ENCODE measurements around the gene ING4. TPM values are rescaled to one million over a fixed set of nuclear protein-coding genes. Genes with fewer than 3 reads are reported as not detected.

Gene ING4
- total and polyA plus RNA-seq, 2 donors = 70.0 to 74.0 TPM

DNA sequence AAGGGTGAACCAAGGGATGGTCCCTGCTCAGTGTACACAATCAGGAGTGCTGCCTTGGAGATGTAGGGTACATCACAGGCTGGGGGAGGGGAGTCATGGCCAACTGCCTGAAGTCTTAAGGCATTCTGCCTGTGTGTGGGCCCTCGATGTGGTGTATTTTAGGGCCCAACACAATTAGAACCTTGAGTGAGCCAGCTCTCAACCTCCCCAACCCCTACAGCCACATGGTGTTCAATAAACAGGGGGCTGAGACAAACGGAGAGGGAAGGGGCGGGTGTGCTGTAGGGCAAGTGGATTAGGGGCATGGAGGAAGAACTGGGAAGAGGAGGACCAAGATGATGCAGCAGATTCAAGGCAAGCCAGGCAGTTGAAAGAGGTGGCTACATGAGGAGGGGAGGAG lies 47.1 kb downstream of the ING4 start:
- Histone ChIP-seq H3K4me3 (ENCODE audit: low read length in 2 of 2) (no peak overlapping the region), H3K27ac (ENCODE audit: low read depth in 1 of 2, low read length in 1 of 2) (peak overlapping the region in 1 of 2 donors; percentile 65), H3K4me1 (ENCODE audit: control insufficient read depth in 2 of 2, insufficient read depth in 2 of 2, low read length in 2 of 2) (peaks cover 26 to 48% of the 10 kb centered on the region in 2 donors), H3K36me3 (ENCODE audit: control insufficient read depth in 2 of 2, insufficient read depth in 2 of 2, low read length in 1 of 2) (peaks cover 3% of the 10 kb centered on the region in 2 donors), H3K9me3 (ENCODE audit: control insufficient read depth in 2 of 2, insufficient read depth in 1 of 2, low read length in 1 of 2) (peaks cover 1 to 3% of the 10 kb centered on the region in 2 donors), H3K27me3 (ENCODE audit: control insufficient read depth in 2 of 2, insufficient read depth in 1 of 2, low read length in 1 of 2) (no peaks in the 10 kb centered on the region)
- WGBS = 69% methylated on average over 3 of the region's 3 CpGs
- no peak for DNase-seq (ENCODE audit: low read depth in 6 of 9, low spot score in 9 of 9)

DNA sequence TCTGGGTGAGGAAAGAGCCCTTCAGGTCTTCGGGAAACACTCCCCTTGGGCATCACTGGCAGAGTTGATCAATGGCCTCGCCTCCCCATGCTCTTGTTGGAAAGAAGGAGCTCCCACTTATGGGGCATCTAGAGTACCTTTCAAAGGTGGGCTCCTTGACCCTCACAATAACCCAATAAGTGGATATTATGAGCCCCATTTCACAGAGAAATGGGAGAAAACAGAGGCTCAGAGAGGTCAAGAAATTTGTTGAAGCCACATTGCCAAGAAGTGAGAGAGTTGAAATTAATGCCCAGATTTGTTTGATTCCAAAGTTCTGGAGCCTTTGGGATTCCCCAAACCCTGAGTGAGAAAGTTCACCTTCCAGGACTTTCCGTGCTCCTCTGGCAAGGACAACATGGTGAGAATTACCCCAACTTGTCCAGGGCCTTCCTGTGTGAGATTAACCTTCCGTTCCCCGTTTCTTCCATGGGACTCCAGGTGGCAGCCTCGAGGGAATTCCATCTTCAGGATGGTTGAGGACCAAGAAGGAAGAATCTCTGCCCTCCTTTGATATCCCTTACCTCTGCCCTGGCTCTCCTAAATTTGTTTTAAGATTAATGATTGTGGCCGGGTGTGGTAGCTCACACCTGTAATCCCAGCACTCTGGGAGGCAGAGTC lies 48.3 kb downstream of the ING4 start:
- Histone ChIP-seq H3K36me3 (ENCODE audit: control insufficient read depth in 2 of 2, insufficient read depth in 2 of 2, low read length in 1 of 2) (no peaks in the 10 kb centered on the region), H3K27me3 (ENCODE audit: control insufficient read depth in 2 of 2, insufficient read depth in 1 of 2, low read length in 1 of 2) (no peaks in the 10 kb centered on the region), H3K4me3 (ENCODE audit: low read length in 2 of 2) (no peak overlapping the region), H3K9me3 (ENCODE audit: control insufficient read depth in 2 of 2, insufficient read depth in 1 of 2, low read length in 1 of 2) (peaks cover 1 to 3% of the 10 kb centered on the region in 2 donors), H3K27ac (ENCODE audit: low read depth in 1 of 2, low read length in 1 of 2) (peak overlapping the region; percentile 89 to 91), H3K4me1 (ENCODE audit: control insufficient read depth in 2 of 2, insufficient read depth in 2 of 2, low read length in 2 of 2) (peaks cover 29 to 52% of the 10 kb centered on the region in 2 donors)
- no peak for DNase-seq (ENCODE audit: low read depth in 6 of 9, low spot score in 9 of 9)
- WGBS = 88% methylated on average over 7 of the region's 7 CpGs

DNA sequence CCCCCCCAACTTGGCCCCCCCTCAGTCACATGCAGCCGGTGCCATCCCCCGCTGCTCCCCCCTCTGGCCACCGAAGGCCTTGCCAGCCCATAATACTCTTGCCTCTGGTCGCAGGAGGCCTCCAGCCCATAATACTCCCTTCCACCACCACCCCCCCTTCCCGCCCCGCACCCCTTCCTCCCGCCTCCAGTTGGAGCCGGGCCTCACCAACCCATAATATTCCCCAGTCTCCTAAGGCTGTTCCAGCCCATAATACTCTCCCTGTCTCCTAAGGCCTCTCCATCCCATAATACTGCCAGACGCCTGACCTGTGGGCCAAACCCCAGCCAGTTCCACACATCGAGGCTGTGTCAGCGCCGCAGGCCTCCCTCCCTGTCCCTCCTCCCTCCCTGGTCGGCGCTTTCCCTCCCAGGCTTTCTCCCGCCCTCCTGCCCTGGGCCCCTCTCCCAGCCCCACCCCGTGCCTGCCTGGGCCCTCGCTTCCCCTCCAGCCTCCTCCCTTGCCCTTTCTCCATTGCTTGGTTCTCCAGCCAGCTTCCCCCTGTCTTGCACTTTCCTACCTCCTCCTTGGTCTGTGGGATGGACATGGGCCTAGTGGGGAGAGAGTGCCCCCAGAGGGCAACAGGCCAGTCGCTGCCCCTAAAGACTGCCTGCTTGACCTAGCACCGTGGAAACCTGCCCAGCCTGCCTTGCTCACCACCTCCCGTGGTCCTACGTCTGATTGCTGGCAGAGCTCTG lies 49.0 kb downstream of the ING4 start:
- Histone ChIP-seq H3K27me3 (ENCODE audit: control insufficient read depth in 2 of 2, insufficient read depth in 1 of 2, low read length in 1 of 2) (no peaks in the 10 kb centered on the region), H3K4me3 (ENCODE audit: low read length in 2 of 2) (no peak overlapping the region), H3K4me1 (ENCODE audit: control insufficient read depth in 2 of 2, insufficient read depth in 2 of 2, low read length in 2 of 2) (peaks cover 29 to 53% of the 10 kb centered on the region in 2 donors), H3K36me3 (ENCODE audit: control insufficient read depth in 2 of 2, insufficient read depth in 2 of 2, low read length in 1 of 2) (no peaks in the 10 kb centered on the region), H3K27ac (ENCODE audit: low read depth in 1 of 2, low read length in 1 of 2) (peak overlapping the region; percentile 89 to 91), H3K9me3 (ENCODE audit: control insufficient read depth in 2 of 2, insufficient read depth in 1 of 2, low read length in 1 of 2) (peaks cover 1 to 3% of the 10 kb centered on the region in 2 donors)
- DNase-seq (ENCODE audit: low read depth in 6 of 9, low spot score in 9 of 9) = peak in 2 of 9 donors; percentile 72 to 79
- 19% methylated on average over 21 of the region's 21 CpGs for WGBS

DNA sequence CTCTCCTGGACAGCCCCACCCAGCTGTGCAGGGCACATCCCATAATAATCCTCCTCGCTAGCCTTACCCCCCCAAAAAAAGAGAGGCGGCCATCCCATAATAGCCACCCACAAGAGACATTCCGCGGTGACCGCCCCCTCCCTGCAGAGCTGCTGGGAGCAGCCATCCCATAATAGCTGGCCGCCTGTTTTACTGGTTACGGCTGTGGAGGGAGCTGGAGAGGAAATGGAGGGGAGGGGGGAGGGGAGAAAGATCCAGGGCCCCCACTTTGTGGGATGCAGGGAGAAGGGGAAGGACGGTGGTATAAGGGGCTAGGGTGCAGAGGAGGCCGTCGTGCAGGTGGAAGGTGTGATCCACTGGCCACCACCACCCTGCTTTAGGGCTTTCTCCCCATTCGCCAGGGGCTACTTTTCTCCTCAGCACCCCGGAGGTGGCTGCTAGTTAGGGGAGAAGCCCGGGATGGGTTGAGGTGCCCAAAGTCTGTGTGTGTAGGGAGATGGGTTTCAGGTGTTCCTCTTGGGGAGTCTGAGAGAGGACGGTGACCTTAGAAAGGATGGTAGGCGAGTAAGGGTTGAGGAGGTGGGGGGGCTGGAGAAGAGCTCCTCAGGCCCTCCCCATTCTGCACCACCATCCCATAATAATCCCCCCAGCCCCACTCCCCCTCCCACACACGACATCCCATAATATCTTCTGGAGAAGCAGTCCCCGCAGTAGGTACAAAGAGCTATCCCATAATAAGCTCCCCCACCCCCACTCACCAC lies 49.7 kb downstream of the ING4 start:
- Histone ChIP-seq H3K27ac (ENCODE audit: low read depth in 1 of 2, low read length in 1 of 2) (peak overlapping the region; percentile 91 to 99), H3K27me3 (ENCODE audit: control insufficient read depth in 2 of 2, insufficient read depth in 1 of 2, low read length in 1 of 2) (no peaks in the 10 kb centered on the region), H3K36me3 (ENCODE audit: control insufficient read depth in 2 of 2, insufficient read depth in 2 of 2, low read length in 1 of 2) (no peaks in the 10 kb centered on the region), H3K4me1 (ENCODE audit: control insufficient read depth in 2 of 2, insufficient read depth in 2 of 2, low read length in 2 of 2) (peaks cover 29 to 60% of the 10 kb centered on the region in 2 donors), H3K9me3 (ENCODE audit: control insufficient read depth in 2 of 2, insufficient read depth in 1 of 2, low read length in 1 of 2) (peaks cover 1 to 3% of the 10 kb centered on the region in 2 donors), H3K4me3 (ENCODE audit: low read length in 2 of 2) (peak overlapping the region; percentile 8 to 17)
- DNase-seq (ENCODE audit: low read depth in 6 of 9, low spot score in 9 of 9) = peak in 2 of 9 donors; percentile 63 to 75
- 3% methylated on average over 17 of the region's 17 CpGs for WGBS

DNA sequence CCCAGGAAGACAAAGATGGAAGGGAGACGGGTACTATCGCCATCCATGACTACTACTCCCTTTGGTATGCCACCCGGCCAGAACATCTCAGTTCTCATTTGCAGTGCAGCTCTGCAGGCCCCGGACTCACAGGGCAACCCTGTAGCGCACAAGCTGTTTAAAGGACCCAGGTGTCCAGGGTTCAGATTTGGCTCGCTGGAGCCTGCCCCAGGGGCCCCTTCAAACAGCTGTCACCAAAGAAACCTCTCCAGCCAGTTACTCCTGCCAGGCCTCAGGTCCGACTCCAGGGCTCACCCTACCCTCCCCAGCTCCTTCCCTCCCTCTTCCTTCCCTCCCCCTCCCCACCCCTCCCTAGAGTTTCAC lies 50.3 kb downstream of the ING4 start:
- H3K4me1 ChIP-seq (ENCODE audit: control insufficient read depth in 2 of 2, insufficient read depth in 2 of 2, low read length in 2 of 2) = peaks cover 29 to 60% of the 10 kb centered on the region in 2 donors
- peak overlapping the region; percentile 8 to 17 for H3K4me3 ChIP-seq (ENCODE audit: low read length in 2 of 2)
- peaks cover 1 to 3% of the 10 kb centered on the region in 2 donors for H3K9me3 ChIP-seq (ENCODE audit: control insufficient read depth in 2 of 2, insufficient read depth in 1 of 2, low read length in 1 of 2)
- DNase-seq (ENCODE audit: low read depth in 6 of 9, low spot score in 9 of 9) = no peak
- WGBS = 26% methylated on average over 7 of the region's 7 CpGs
- no peaks in the 10 kb centered on the region for H3K36me3 ChIP-seq (ENCODE audit: control insufficient read depth in 2 of 2, insufficient read depth in 2 of 2, low read length in 1 of 2)
- peak overlapping the region; percentile 91 to 99 for H3K27ac ChIP-seq (ENCODE audit: low read depth in 1 of 2, low read length in 1 of 2)
- no peaks in the 10 kb centered on the region for H3K27me3 ChIP-seq (ENCODE audit: control insufficient read depth in 2 of 2, insufficient read depth in 1 of 2, low read length in 1 of 2)

DNA sequence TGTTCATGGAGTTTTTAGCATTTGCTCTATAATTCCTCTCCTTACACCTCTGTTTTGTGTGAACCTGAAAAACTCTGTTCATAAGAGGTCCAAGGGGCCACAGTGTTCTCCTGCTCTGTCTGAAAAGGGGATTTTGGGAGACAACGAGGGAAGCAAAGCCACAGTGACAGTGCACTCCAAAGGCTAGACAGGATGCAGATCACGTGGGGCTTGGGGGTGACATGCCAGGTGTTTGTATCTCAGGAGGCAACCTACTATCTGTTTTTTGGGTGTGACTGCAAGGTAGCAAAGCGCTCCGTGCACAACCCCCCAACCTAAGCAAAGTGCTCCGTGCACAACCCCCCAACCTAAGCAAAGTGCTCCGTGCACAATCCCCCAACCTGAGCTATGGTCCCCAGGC lies 50.7 kb downstream of the ING4 start:
- Histone ChIP-seq H3K27ac (ENCODE audit: low read depth in 1 of 2, low read length in 1 of 2) (peak overlapping the region; percentile 91 to 99), H3K36me3 (ENCODE audit: control insufficient read depth in 2 of 2, insufficient read depth in 2 of 2, low read length in 1 of 2) (no peaks in the 10 kb centered on the region), H3K4me3 (ENCODE audit: low read length in 2 of 2) (peak overlapping the region; percentile 8 to 17), H3K4me1 (ENCODE audit: control insufficient read depth in 2 of 2, insufficient read depth in 2 of 2, low read length in 2 of 2) (peaks cover 29 to 62% of the 10 kb centered on the region in 2 donors), H3K9me3 (ENCODE audit: control insufficient read depth in 2 of 2, insufficient read depth in 1 of 2, low read length in 1 of 2) (peaks cover 1 to 3% of the 10 kb centered on the region in 2 donors), H3K27me3 (ENCODE audit: control insufficient read depth in 2 of 2, insufficient read depth in 1 of 2, low read length in 1 of 2) (no peaks in the 10 kb centered on the region)
- 8% methylated on average over 6 of the region's 6 CpGs for WGBS
- DNase-seq (ENCODE audit: low read depth in 6 of 9, low spot score in 9 of 9) = peak in 3 of 9 donors; percentile 77 to 91 (median 80)

DNA sequence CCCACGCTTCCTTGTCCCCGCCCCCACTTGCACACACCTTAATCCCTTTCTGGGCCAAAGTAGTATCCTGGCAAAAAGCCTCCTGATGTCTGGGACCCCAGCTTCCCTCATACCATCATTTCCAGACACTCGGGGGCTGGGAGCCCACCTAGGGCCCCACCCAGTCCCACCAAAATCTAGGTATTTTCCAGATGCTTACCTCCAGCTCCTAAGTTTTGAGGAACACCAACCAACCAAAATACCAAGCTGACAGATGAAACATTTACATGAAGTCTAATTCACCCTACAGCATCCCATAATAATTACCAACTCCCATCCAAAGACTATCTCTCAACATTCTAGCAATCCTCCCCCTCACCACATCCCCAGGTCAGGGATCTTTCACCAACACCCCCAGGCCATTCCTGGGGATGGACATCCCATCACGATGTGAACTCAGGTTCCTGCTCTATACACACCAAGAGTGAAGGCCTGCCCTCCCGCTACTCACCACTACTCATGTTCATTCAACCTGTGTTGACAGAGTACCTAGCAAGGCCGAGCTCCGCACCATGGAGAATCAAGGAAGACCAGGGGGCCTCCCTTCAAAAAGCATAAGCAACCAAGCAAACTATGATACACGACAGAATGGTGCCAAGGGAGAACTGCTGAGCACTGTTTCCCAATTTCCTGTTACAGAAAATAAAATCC lies 54.2 kb downstream of the ING4 start:
- peaks cover 7 to 10% of the 10 kb centered on the region in 2 donors for H3K36me3 ChIP-seq (ENCODE audit: control insufficient read depth in 2 of 2, insufficient read depth in 2 of 2, low read length in 1 of 2)
- H3K9me3 ChIP-seq (ENCODE audit: control insufficient read depth in 2 of 2, insufficient read depth in 1 of 2, low read length in 1 of 2) = peaks cover 0 to 1% of the 10 kb centered on the region in 2 donors
- H3K27ac ChIP-seq (ENCODE audit: low read depth in 1 of 2, low read length in 1 of 2) = peak overlapping the region; percentile 98
- peaks cover 34 to 73% of the 10 kb centered on the region in 2 donors for H3K4me1 ChIP-seq (ENCODE audit: control insufficient read depth in 2 of 2, insufficient read depth in 2 of 2, low read length in 2 of 2)
- DNase-seq (ENCODE audit: low read depth in 6 of 9, low spot score in 9 of 9) = peak in 1 of 9 donors; percentile 56
- no peaks in the 10 kb centered on the region for H3K27me3 ChIP-seq (ENCODE audit: control insufficient read depth in 2 of 2, insufficient read depth in 1 of 2, low read length in 1 of 2)
- no peak overlapping the region for H3K4me3 ChIP-seq (ENCODE audit: low read length in 2 of 2)
- 74% methylated on average over 8 of the region's 8 CpGs for WGBS

DNA sequence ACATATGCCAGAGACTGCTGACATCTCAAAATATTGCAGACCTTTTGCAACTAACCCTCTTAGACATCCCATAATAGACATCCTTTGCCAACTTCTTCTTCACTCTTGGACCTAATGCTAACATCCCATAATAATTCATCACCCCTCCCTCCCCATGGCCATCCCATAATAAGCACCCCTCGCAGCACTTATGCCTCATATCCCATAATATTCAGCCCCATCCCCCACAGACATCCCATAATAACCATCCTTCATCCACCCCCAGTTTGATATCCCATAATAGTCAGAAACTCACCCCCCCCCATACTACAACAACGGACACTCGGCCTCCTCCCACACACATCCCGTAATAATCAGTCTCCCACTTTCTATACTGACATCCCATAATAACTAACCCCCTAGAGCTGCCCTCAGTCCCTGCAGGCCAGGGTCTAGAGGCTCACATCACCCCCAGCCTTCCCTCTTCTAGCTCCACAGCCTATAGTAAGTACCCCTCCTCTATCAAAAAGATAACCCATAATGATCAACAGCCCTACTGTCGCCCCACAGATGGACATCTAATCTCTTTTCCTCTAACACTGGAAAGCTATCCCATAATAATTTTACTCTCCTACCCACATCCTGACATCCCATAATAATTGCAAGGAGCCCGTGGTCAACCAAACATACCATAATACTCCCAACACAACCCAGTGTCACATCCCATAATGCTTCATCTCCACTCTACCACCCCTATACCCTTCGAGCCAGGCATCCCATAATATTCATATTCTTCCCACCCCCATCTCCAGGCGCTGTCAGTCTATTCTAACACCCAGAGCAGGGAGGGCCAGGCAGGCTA lies 54.9 kb downstream of the ING4 start:
- Histone ChIP-seq H3K4me3 (ENCODE audit: low read length in 2 of 2) (no peak overlapping the region), H3K9me3 (ENCODE audit: control insufficient read depth in 2 of 2, insufficient read depth in 1 of 2, low read length in 1 of 2) (peaks cover 1 to 3% of the 10 kb centered on the region in 2 donors), H3K27me3 (ENCODE audit: control insufficient read depth in 2 of 2, insufficient read depth in 1 of 2, low read length in 1 of 2) (no peaks in the 10 kb centered on the region), H3K27ac (ENCODE audit: low read depth in 1 of 2, low read length in 1 of 2) (peak overlapping the region; percentile 98), H3K4me1 (ENCODE audit: control insufficient read depth in 2 of 2, insufficient read depth in 2 of 2, low read length in 2 of 2) (peaks cover 36 to 73% of the 10 kb centered on the region in 2 donors), H3K36me3 (ENCODE audit: control insufficient read depth in 2 of 2, insufficient read depth in 2 of 2, low read length in 1 of 2) (peaks cover 7 to 13% of the 10 kb centered on the region in 2 donors)
- DNase-seq (ENCODE audit: low read depth in 6 of 9, low spot score in 9 of 9) = peak in 2 of 9 donors; percentile 45 to 73
- WGBS = 6% methylated on average over 8 of the region's 8 CpGs
